ENCODE results near the gene AHRR.
"Not testable (repeated sequence)": the region's sequence is repeated elsewhere in the genome, so short reads cannot be mapped to it uniquely, and the experiment has no call there.

Gene AHRR

DNA sequence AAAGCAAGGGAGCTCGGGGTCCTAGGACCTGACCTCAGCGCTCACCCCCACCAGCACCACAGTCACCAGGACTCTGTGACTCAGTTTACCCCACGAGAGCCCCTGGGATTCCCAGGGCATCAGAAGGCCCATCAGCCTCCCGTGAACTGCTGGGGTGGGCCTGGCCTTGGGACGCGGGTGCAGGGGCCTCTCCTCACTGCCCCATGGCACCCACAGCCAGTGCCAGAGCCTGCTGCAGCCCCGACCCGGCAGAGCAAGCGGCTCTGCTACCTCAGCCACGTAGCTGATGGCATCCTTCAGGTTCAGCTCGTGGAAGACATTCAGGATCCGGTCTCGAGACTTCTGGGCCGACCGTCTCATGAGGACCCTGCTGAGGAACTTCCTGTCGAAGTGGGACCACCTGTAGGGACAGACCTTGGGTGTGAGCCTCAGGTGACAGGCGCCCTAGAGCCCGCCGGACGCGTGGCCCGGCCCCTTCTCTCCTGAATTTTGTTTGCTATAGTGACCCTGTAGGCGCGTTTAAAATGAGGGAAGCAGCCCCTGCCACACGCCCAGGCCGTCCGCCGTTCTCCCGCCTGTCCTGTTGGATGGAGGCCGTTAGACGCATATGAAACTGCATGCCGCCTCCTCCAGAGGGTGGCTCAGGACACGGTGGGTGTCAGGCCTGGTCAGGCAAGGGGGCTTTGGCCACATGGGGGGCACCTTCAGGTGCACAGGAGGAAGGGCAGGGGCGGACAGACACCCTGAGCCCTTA is 158.2 kb downstream of the AHRR start:
- no peaks in the 10 kb centered on the region for H3K36me3 ChIP-seq (ENCODE audit: control insufficient read depth, insufficient read depth, low read length)
- peaks cover 25% of the 10 kb centered on the region for H3K27me3 ChIP-seq (ENCODE audit: control insufficient read depth, insufficient read depth, low read length)
- H3K4me1 ChIP-seq (ENCODE audit: control insufficient read depth, insufficient read depth, low read length), result peaks cover 4% of the 10 kb centered on the region; the same call in 1 of the 2 replicates
- H3K9me3 ChIP-seq (ENCODE audit: control insufficient read depth, insufficient read depth, low read length), result no peaks in the 10 kb centered on the region
- no peak overlapping the region for H3K27ac ChIP-seq (ENCODE audit: low read depth, low read length)
- no peak overlapping the region for H3K9ac ChIP-seq (ENCODE audit: low read depth, low read length)
- no peak overlapping the region for H3K4me3 ChIP-seq (ENCODE audit: low read depth, low read length)

- no peak overlapping the region for H3K27ac ChIP-seq (ENCODE audit: low read depth, low read length)
- no peak overlapping the region for H3K9ac ChIP-seq (ENCODE audit: low read depth, low read length)
- no peak overlapping the region for H3K4me3 ChIP-seq (ENCODE audit: low read depth, low read length)
- peaks cover 9% of the 10 kb centered on the region for H3K27me3 ChIP-seq (ENCODE audit: control insufficient read depth, insufficient read depth, low read length)
- H3K36me3 ChIP-seq (ENCODE audit: control insufficient read depth, insufficient read depth, low read length), result no peaks in the 10 kb centered on the region
- H3K9me3 ChIP-seq (ENCODE audit: control insufficient read depth, insufficient read depth, low read length), result no peaks in the 10 kb centered on the region
- H3K4me1 ChIP-seq (ENCODE audit: control insufficient read depth, insufficient read depth, low read length), result no peaks in the 10 kb centered on the region
These were observed 159.8 kb downstream of the AHRR start for GRCh38 chr5:481347-481746.

DNA sequence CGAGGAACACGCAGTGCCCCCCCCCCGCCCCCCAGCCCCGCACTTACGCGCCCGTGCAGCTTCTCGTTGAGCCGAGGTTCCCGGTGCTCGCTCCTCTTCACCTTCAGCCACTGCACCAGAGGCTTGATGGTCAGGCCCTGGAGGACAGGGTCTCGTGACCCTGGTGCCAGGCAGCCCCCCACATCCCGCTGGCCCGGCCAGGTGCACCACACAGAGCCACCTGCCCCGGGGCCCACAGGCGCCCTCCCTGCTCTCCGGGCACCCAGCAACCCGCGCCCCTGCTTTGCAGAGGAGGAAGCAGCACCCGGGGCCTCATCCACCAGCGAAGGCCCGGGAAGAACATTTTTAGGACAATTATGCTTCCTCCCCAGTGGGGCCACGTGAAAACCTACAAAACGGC is 160.5 kb downstream of the AHRR start:
- no peak overlapping the region for H3K4me3 ChIP-seq (ENCODE audit: low read depth, low read length)
- H3K36me3 ChIP-seq (ENCODE audit: control insufficient read depth, insufficient read depth, low read length), result no peaks in the 10 kb centered on the region
- H3K27ac ChIP-seq (ENCODE audit: low read depth, low read length), result no peak overlapping the region
- no peak overlapping the region for H3K9ac ChIP-seq (ENCODE audit: low read depth, low read length)
- H3K9me3 ChIP-seq (ENCODE audit: control insufficient read depth, insufficient read depth, low read length), result no peaks in the 10 kb centered on the region
- H3K4me1 ChIP-seq (ENCODE audit: control insufficient read depth, insufficient read depth, low read length), result no peaks in the 10 kb centered on the region
- peaks cover 3% of the 10 kb centered on the region; the same call in 1 of the 2 replicates for H3K27me3 ChIP-seq (ENCODE audit: control insufficient read depth, insufficient read depth, low read length)

DNA sequence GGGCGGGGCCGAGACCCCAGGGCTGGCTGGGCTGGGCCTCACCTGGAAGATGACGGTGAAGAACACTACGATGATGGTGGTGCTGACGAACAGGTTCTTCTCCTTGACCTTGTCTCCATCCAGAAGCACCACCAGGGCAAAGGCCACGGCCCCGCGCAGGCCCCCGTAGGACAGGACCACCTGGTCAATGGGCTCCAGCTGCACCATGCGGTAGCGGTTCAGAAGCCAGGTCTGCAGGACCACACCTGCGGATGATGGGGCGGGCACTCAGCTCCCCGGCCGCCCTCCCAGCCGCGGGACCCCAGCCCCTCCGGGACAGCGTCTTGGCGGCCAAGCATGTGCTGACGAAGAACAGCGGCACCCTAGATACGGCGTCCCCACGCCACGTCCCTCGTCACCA is 161.0 kb downstream of the AHRR start:
- Histone ChIP-seq H3K27ac (ENCODE audit: low read depth, low read length) (no peak overlapping the region), H3K36me3 (ENCODE audit: control insufficient read depth, insufficient read depth, low read length) (no peaks in the 10 kb centered on the region), H3K4me3 (ENCODE audit: low read depth, low read length) (no peak overlapping the region), H3K4me1 (ENCODE audit: control insufficient read depth, insufficient read depth, low read length) (no peaks in the 10 kb centered on the region), H3K9ac (ENCODE audit: low read depth, low read length) (no peak overlapping the region), H3K27me3 (ENCODE audit: control insufficient read depth, insufficient read depth, low read length) (no peaks in the 10 kb centered on the region), H3K9me3 (ENCODE audit: control insufficient read depth, insufficient read depth, low read length) (no peaks in the 10 kb centered on the region)

GRCh38 chr5:483011-483410 is 161.5 kb downstream of the AHRR start:
- H3K4me1 ChIP-seq (ENCODE audit: control insufficient read depth, insufficient read depth, low read length), result no peaks in the 10 kb centered on the region
- no peaks in the 10 kb centered on the region for H3K9me3 ChIP-seq (ENCODE audit: control insufficient read depth, insufficient read depth, low read length)
- H3K36me3 ChIP-seq (ENCODE audit: control insufficient read depth, insufficient read depth, low read length), result no peaks in the 10 kb centered on the region
- no peak overlapping the region for H3K9ac ChIP-seq (ENCODE audit: low read depth, low read length)
- no peaks in the 10 kb centered on the region for H3K27me3 ChIP-seq (ENCODE audit: control insufficient read depth, insufficient read depth, low read length)
- no peak overlapping the region for H3K27ac ChIP-seq (ENCODE audit: low read depth, low read length)
- no peak overlapping the region for H3K4me3 ChIP-seq (ENCODE audit: low read depth, low read length)

- Histone ChIP-seq H3K9ac (ENCODE audit: low read depth, low read length) (no peak overlapping the region), H3K4me3 (ENCODE audit: low read depth, low read length) (no peak overlapping the region), H3K27ac (ENCODE audit: low read depth, low read length) (no peak overlapping the region), H3K36me3 (ENCODE audit: control insufficient read depth, insufficient read depth, low read length) (no peaks in the 10 kb centered on the region), H3K4me1 (ENCODE audit: control insufficient read depth, insufficient read depth, low read length) (no peaks in the 10 kb centered on the region), H3K9me3 (ENCODE audit: control insufficient read depth, insufficient read depth, low read length) (no peaks in the 10 kb centered on the region), H3K27me3 (ENCODE audit: control insufficient read depth, insufficient read depth, low read length) (no peaks in the 10 kb centered on the region)
These were observed 162.1 kb downstream of the AHRR start for GRCh38 chr5:483434-484140.

DNA sequence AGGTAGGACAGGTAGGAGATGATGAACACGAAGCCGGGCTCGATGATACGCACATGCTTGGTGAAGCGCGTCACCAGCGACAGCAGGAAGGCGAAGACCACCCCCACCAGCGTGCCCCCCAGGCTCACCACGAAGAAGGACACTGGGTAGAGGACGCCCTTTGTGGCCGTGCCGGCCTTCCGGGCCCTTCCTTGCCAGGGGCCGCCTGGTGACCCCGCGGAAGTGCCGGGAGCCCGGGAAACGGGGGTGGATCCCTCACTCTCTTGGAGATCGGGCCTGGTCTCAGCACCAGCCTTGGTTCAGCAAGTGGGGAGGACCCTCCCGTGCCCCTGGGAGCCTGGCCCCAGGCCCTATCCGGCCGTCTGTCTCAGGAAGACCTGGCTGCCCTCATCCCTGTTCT is 163.0 kb downstream of the AHRR start:
- Histone ChIP-seq H3K4me1 (ENCODE audit: control insufficient read depth, insufficient read depth, low read length) (no peaks in the 10 kb centered on the region), H3K27me3 (ENCODE audit: control insufficient read depth, insufficient read depth, low read length) (no peaks in the 10 kb centered on the region), H3K36me3 (ENCODE audit: control insufficient read depth, insufficient read depth, low read length) (no peaks in the 10 kb centered on the region), H3K9ac (ENCODE audit: low read depth, low read length) (no peak overlapping the region), H3K27ac (ENCODE audit: low read depth, low read length) (no peak overlapping the region), H3K9me3 (ENCODE audit: control insufficient read depth, insufficient read depth, low read length) (no peaks in the 10 kb centered on the region), H3K4me3 (ENCODE audit: low read depth, low read length) (no peak overlapping the region)

DNA sequence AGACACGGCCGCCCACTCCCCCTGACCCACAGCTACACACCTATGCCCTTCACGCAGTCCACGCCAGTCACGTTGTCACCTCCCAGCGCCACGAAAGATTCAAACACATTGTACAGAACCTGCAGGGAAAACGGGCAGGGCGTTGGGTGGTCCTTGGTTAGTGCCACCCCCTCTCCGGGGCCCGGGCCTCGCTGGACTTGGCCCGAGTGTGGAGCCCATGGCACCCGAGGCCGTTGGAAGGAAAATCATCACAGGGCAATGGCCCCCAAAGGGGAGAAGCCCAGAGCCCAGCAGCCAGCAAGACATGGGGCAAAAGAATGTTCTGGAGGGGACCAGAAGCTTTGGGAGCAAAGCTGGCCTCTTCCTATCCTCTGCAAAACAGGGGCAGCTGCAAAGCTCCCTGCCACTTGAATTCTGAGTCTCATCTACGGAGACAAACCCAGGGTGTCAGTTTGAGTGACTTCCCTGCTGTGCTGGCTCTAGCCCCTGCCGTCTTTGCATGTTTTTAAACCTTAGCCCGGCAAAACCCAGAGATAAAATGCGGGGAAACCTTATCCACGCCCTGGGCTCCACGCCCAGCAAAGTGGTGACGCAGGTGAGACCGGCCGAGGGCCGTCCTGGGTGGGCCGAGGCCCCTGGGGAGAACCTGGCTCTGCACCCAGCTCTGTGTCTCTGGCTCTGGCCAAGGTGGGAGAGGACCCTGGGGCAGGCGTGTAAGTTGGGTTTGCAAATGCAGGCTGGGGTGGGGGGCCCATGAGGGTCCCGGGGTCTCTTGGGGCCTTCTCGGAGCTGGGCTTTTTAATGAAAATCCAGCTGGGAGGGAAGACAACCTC is 163.8 kb downstream of the AHRR start:
- Histone ChIP-seq H3K4me1 (ENCODE audit: control insufficient read depth, insufficient read depth, low read length) (no peaks in the 10 kb centered on the region), H3K27me3 (ENCODE audit: control insufficient read depth, insufficient read depth, low read length) (no peaks in the 10 kb centered on the region), H3K27ac (ENCODE audit: low read depth, low read length) (no peak overlapping the region), H3K4me3 (ENCODE audit: low read depth, low read length) (no peak overlapping the region), H3K9me3 (ENCODE audit: control insufficient read depth, insufficient read depth, low read length) (no peaks in the 10 kb centered on the region), H3K9ac (ENCODE audit: low read depth, low read length) (no peak overlapping the region), H3K36me3 (ENCODE audit: control insufficient read depth, insufficient read depth, low read length) (no peaks in the 10 kb centered on the region)

DNA sequence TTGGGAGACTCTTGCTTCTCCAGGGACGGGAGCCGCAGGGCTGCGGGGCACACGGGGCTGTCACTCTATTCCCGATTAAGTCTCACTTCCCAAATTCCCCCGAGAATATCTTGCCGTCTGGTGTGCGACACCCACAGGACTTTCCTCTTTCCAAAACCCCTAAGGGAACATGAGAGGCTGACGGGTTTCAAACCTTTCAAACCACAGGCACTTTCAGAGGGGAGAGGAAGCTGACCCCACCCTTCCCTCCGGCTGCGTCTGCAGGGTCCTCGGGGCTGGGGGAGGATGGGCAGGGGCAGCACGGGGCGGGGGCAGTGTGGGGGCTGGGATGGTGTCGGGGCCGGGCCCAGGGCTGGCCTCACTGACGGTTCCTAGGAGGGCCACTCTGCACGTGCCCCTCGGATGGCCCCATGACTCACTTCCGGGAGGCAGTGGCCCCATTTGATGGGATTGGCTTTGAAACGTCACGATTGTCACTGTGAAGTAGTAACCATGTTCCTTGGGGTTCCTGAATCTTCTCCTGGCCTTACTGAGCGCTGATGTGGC is 164.5 kb downstream of the AHRR start:
- H3K27me3 ChIP-seq (ENCODE audit: control insufficient read depth, insufficient read depth, low read length), result no peaks in the 10 kb centered on the region
- H3K36me3 ChIP-seq (ENCODE audit: control insufficient read depth, insufficient read depth, low read length), result no peaks in the 10 kb centered on the region
- no peaks in the 10 kb centered on the region for H3K9me3 ChIP-seq (ENCODE audit: control insufficient read depth, insufficient read depth, low read length)
- H3K27ac ChIP-seq (ENCODE audit: low read depth, low read length), result no peak overlapping the region
- no peaks in the 10 kb centered on the region for H3K4me1 ChIP-seq (ENCODE audit: control insufficient read depth, insufficient read depth, low read length)
- no peak overlapping the region for H3K9ac ChIP-seq (ENCODE audit: low read depth, low read length)
- no peak overlapping the region for H3K4me3 ChIP-seq (ENCODE audit: low read depth, low read length)

DNA sequence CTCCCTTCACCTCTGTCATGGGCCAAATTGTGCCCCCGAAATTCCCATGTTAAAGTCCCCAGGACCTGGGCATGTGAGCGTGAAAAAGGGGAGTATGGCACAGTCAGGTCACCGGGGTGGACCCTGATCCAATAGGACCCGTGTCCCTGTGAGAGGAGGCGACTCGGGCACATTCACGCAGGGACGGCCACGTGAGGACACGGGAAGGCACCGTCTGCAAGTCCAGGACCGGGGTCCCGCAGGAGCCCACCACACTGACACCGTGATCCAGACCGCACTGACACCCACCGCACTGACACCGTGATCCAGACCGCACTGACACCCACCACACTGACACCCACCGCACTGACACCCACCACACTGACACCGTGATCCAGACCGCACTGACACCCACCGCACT is 165.1 kb downstream of the AHRR start:
- H3K9ac ChIP-seq (ENCODE audit: low read depth, low read length); H3K4me3 ChIP-seq (ENCODE audit: low read depth, low read length); H3K4me1 ChIP-seq (ENCODE audit: control insufficient read depth, insufficient read depth, low read length); H3K27ac ChIP-seq (ENCODE audit: low read depth, low read length); H3K9me3 ChIP-seq (ENCODE audit: control insufficient read depth, insufficient read depth, low read length); H3K36me3 ChIP-seq (ENCODE audit: control insufficient read depth, insufficient read depth, low read length); H3K27me3 ChIP-seq (ENCODE audit: control insufficient read depth, insufficient read depth, low read length): not testable (repeated sequence)

Data from HUES48 (cell line).